AG10803 (cell line): ENCODE data around the gene SLC4A7.
"Not testable (repeated sequence)": the region's sequence is repeated elsewhere in the genome, so short reads cannot be mapped to it uniquely, and the experiment has no call there.

ENCODE experiments used
- DNase-seq: peaks from one replicate; pipeline ENCODE4 v3.0.0; 2010; ENCODE audit warnings: low read depth
- H3K4me3 ChIP-seq: 2 replicates; pipeline ENCODE4 v1.5.1; 2011; ENCODE audit warnings: mild to moderate bottlenecking, low read length, control low read depth
- CTCF ChIP-seq: conservative IDR thresholded peaks from 2 replicates; pipeline ENCODE4 v1.5.1; 2011; ENCODE audit warnings: mild to moderate bottlenecking, low read length, control low read depth, inconsistent platforms

Gene SLC4A7

GRCh38 chr3:27484015-27484844 lies at the start of gene SLC4A7:
SLC4A7 (minus strand) TSS chr3:27484384; CDS start chr3:27484126, 258 bp downstream.
- DNase-seq, result peak; percentile 96
- no peak; the same call in 1 of the 2 replicates for TF ChIP-seq CTCF
- peak within 1 kb of the TSS; percentile 84 for H3K4me3 ChIP-seq

GRCh38 chr3:27533261-27533607 lies 49.0 kb upstream of the SLC4A7 start:
- no peak for DNase-seq
- no peak for TF ChIP-seq CTCF
- H3K4me3 ChIP-seq, result no peak overlapping the region

GRCh38 chr3:27532426-27533260 lies 48.5 kb upstream of the SLC4A7 start:
- H3K4me3 ChIP-seq, result no peak overlapping the region
- DNase-seq, result no peak
- TF ChIP-seq CTCF, result no peak

GRCh38 chr3:27531193-27531751 lies 47.1 kb upstream of the SLC4A7 start:
- DNase-seq, H3K4me3 ChIP-seq: not testable (repeated sequence)

GRCh38 chr3:27528791-27529190 lies 44.6 kb upstream of the SLC4A7 start:
- no peak for TF ChIP-seq CTCF
- no peak overlapping the region for H3K4me3 ChIP-seq
- no peak for DNase-seq

- no peak for DNase-seq
- H3K4me3 ChIP-seq, result no peak overlapping the region
Measured at GRCh38 chr3:27526614-27527315, 42.6 kb upstream of the SLC4A7 start.

More at GRCh38 chr3:27526614-27527315, 42.6 kb upstream of the SLC4A7 start:
- TF ChIP-seq CTCF, result no peak
